Natural killer cell (primary cell): ENCODE measurements around the gene SZRD1. TPM values are rescaled to one million over a fixed set of nuclear protein-coding genes. Genes with fewer than 3 reads are reported as not detected.
A peak's percentile ranks its signal among the peaks of the same experiment; 100 is the strongest.

ENCODE experiments used
- ATAC-seq, 3 donors: fragments of 150-1000 bp in 2 of 3; fragments of 200-7000 bp in 1 of 3; cut with Tn5 transposase; 1 replicate in 1 of 3; 2 replicates in 2 of 3; pipeline ENCODE4 v1.10.0; 2021; ENCODE audit warnings: mild to moderate bottlenecking in 2 of 3, moderate library complexity in 2 of 3
- DNase-seq, 2 donors: peaks; one replicate each; pipeline versions ENCODE4 v3.0.0 to v3.0.0-alpha.2; 2013 to 2021; ENCODE audit warnings: mixed read lengths in 1 of 2
- H3K27ac ChIP-seq: one replicate; pipeline ENCODE4 v1.5.1; 2013; ENCODE audit warnings: mild to moderate bottlenecking, low read length
- H3K27me3 ChIP-seq: one replicate; pipeline ENCODE4 v1.6.1; 2013; ENCODE audit warnings: low read length; ENCODE audit not compliant: control insufficient read depth, insufficient read depth
- H3K36me3 ChIP-seq: one replicate; pipeline ENCODE4 v1.6.1; 2013; ENCODE audit warnings: low read length; ENCODE audit not compliant: control insufficient read depth, insufficient read depth
- H3K4me1 ChIP-seq: one replicate; pipeline ENCODE4 v1.6.1; 2013; ENCODE audit warnings: low read length; ENCODE audit not compliant: control insufficient read depth, insufficient read depth
- H3K4me3 ChIP-seq: one replicate; pipeline ENCODE4 v1.5.1; 2013; ENCODE audit warnings: low read length
- H3K9me3 ChIP-seq: one replicate; pipeline ENCODE4 v1.6.1; 2013; ENCODE audit warnings: low read length; ENCODE audit not compliant: control insufficient read depth, insufficient read depth
- H3K27ac Mint-ChIP-seq, 2 donors: one replicate each; pipeline ENCODE4 v1.8.0; 2022; ENCODE audit warnings: mild to moderate bottlenecking in 2 of 2, mixed read lengths in 2 of 2, moderate library complexity in 1 of 2
- H3K27me3 Mint-ChIP-seq, 2 donors: one replicate each; pipeline ENCODE4 v1.8.0; 2022; ENCODE audit warnings: low read depth in 2 of 2, mixed read lengths in 2 of 2
- H3K36me3 Mint-ChIP-seq: one replicate; pipeline ENCODE4 v1.8.0; 2022; ENCODE audit warnings: mixed read lengths
- H3K4me1 Mint-ChIP-seq, 2 donors: one replicate each; pipeline ENCODE4 v1.8.0; 2022; ENCODE audit warnings: mixed read lengths in 2 of 2
- H3K4me3 Mint-ChIP-seq: one replicate; pipeline ENCODE4 v1.8.0; 2022; ENCODE audit warnings: mild to moderate bottlenecking, moderate library complexity, mixed read lengths
- H3K9me3 Mint-ChIP-seq, 2 donors: one replicate each; pipeline ENCODE4 v1.8.0; 2022; ENCODE audit warnings: mixed read lengths in 2 of 2
- WGBS: methylation state at CpG from one replicate; pipeline ENCODE4 v1.1.7; 2013; ENCODE audit warnings: missing lambda C conversion rate; ENCODE audit not compliant: insufficient coverage; 5-methylcytosine and 5-hydroxymethylcytosine counted together
- intact Hi-C: fragments of 100-400 bp; cut with micrococcal nuclease; formaldehyde crosslinking; loops from one replicate; pipeline ENCODE4 v1.14.2; 2022
- total RNA-seq, 4 donors: library from RNA; stranded (reverse); fragments of 120-200 nt in 1 of 4; gene quantifications; one replicate each; pipeline versions ENCODE4 v1.2.3 to v1.2.4, GENCODE V29; 2013 to 2022
- TF ChIP-seq, protein P1 (sequence below): fragments of 200-600 bp; IDR thresholded peaks from one replicate; pipeline ENCODE4 v1.8.0; 2022; ENCODE audit warnings: antibody characterized with exemption

Gene SZRD1
- total RNA-seq, 3 donors from 2014 or later (not counting 1 experiment from before 2014, with no cell fraction given), result 170 to 187 (median 177) TPM

GRCh38 chr1:16421201-16421600 lies 54.2 kb downstream of the SZRD1 start:
- peak; percentile 3 to 9 (median 5) for ATAC-seq
- TF ChIP-seq, protein P1, sequence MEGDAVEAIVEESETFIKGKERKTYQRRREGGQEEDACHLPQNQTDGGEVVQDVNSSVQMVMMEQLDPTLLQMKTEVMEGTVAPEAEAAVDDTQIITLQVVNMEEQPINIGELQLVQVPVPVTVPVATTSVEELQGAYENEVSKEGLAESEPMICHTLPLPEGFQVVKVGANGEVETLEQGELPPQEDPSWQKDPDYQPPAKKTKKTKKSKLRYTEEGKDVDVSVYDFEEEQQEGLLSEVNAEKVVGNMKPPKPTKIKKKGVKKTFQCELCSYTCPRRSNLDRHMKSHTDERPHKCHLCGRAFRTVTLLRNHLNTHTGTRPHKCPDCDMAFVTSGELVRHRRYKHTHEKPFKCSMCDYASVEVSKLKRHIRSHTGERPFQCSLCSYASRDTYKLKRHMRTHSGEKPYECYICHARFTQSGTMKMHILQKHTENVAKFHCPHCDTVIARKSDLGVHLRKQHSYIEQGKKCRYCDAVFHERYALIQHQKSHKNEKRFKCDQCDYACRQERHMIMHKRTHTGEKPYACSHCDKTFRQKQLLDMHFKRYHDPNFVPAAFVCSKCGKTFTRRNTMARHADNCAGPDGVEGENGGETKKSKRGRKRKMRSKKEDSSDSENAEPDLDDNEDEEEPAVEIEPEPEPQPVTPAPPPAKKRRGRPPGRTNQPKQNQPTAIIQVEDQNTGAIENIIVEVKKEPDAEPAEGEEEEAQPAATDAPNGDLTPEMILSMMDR, result no peak

GRCh38 chr1:16422041-16422440 lies 55.0 kb downstream of the SZRD1 start:
- TF ChIP-seq, protein P1, result no peak
- H3K4me3 Mint-ChIP-seq, result no peak overlapping the region
- DNase-seq, result no peak
- no peak overlapping the region for H3K27ac ChIP-seq
- H3K4me1 ChIP-seq, result peaks cover 25% of the 10 kb centered on the region
- no peaks in the 10 kb centered on the region for H3K9me3 Mint-ChIP-seq
- no peak overlapping the region for H3K27ac Mint-ChIP-seq
- no peak for ATAC-seq
- H3K36me3 Mint-ChIP-seq, result no peaks in the 10 kb centered on the region
- H3K9me3 ChIP-seq, result no peaks in the 10 kb centered on the region
- no peaks in the 10 kb centered on the region for H3K27me3 ChIP-seq
- no peak overlapping the region for H3K4me3 ChIP-seq
- H3K36me3 ChIP-seq, result no peaks in the 10 kb centered on the region
- 93% methylated on average over 6 of the region's 7 CpGs for WGBS
- H3K4me1 Mint-ChIP-seq, result peaks cover 28 to 31% of the 10 kb centered on the region in 2 donors
- H3K27me3 Mint-ChIP-seq, result no peaks in the 10 kb centered on the region
- intact Hi-C loops, result no loop called here

More at GRCh38 chr1:16421201-16421600, 54.2 kb downstream of the SZRD1 start:
- Mint-ChIP-seq H3K27ac (peak overlapping the region; percentile 71 to 87), H3K27me3 (no peaks in the 10 kb centered on the region), H3K4me1 (peaks cover 28 to 31% of the 10 kb centered on the region in 2 donors), H3K36me3 (no peaks in the 10 kb centered on the region), H3K9me3 (no peaks in the 10 kb centered on the region), H3K4me3 (peak overlapping the region; percentile 80)
- no peaks in the 10 kb centered on the region for H3K36me3 ChIP-seq
- DNase-seq, result peak in 1 of 2 donors; percentile 39
- peak overlapping the region; percentile 46 for H3K27ac ChIP-seq
- H3K9me3 ChIP-seq, result no peaks in the 10 kb centered on the region
- no peak overlapping the region for H3K4me3 ChIP-seq
- H3K4me1 ChIP-seq, result peaks cover 25% of the 10 kb centered on the region
- no peaks in the 10 kb centered on the region for H3K27me3 ChIP-seq
- intact Hi-C loops, result no loop called here
- 77% methylated on average over 7 of the region's 7 CpGs for WGBS

DNA sequence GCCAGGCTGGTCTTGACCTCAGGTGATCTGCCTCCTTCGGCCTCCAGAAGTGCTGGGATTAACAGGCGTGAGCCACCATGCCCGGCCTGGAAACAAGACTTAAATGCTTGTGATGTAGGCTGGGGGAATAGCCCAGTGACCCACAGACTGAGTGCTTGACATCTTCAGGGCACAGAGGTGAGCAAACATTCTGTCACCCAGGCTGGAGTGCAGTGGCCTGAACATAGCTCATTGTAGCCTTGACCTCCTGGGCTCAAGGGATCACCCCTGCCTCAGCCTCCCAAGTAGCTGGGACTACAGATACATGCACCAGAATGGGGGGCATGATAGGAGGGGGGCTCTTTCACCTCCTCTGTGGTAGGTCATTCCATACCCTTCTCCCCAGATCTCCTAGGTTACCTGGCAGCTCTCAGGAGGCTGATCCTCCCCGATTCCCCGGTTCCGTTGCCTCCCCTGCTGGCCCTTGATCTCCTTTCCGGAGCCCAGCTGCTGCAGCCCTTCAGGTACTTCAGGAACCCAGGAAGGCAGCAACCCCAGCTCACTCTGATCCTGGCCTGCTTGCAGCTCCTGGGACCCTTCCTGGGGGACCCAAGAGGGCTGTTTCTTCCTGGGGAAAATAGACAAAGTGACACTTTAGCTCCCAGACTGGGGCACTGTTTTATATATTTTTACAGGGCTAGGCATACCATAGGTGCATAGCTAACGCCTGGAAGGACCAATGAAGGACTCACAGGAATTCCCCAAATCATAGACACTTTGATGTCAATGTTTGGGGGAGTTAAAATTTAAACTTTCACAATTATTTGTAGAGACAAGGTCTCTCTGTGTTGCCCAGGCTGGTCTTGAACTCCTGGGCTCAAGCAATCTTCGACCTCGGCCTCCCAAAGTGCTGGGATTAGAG lies 58.3 kb downstream of the SZRD1 start:
- Histone ChIP-seq H3K36me3 (no peaks in the 10 kb centered on the region), H3K27me3 (no peaks in the 10 kb centered on the region), H3K27ac (no peak overlapping the region), H3K4me1 (peaks cover 18% of the 10 kb centered on the region), H3K4me3 (no peak overlapping the region), H3K9me3 (no peaks in the 10 kb centered on the region)
- Mint-ChIP-seq H3K36me3 (no peaks in the 10 kb centered on the region), H3K27me3 (no peaks in the 10 kb centered on the region), H3K27ac (no peak overlapping the region), H3K4me3 (no peak overlapping the region), H3K9me3 (no peaks in the 10 kb centered on the region), H3K4me1 (peaks cover 10 to 14% of the 10 kb centered on the region in 2 donors)
- DNase-seq (no peak), ATAC-seq (no peak)
- intact Hi-C loops, result no loop called here
- TF ChIP-seq, protein P1, result no peak
- 93% methylated on average over 10 of the region's 10 CpGs for WGBS
